BJ (cell line): ENCODE data around the gene RRP12. TPM values are rescaled to one million over a fixed set of nuclear protein-coding genes. Genes with fewer than 3 reads are reported as not detected.

Experiments used
- CTCF ChIA-PET: fragments of 350-600 bp; formaldehyde crosslinking; extraction: SDS; loops from one replicate; lab custom pipeline; 2021; ENCODE audit warnings: antibody characterized with exemption, inconsistent platforms; lab: Yijun Ruan, JAX
- POLR2A ChIA-PET: fragments of 300-600 bp; sonication (Branson Sonifier 250); formaldehyde crosslinking; extraction: SDS; loops from one replicate; lab custom pipeline; 2021; ENCODE audit warnings: antibody characterized with exemption; lab: Charles Lee
- DNase-seq: peaks from one replicate; pipeline ENCODE4 v3.0.0-alpha.2; 2011; ENCODE audit warnings: low read depth
- H3K27me3 ChIP-seq: 2 replicates; pipeline ENCODE4 v1.6.0; 2011; ENCODE audit warnings: low read length; ENCODE audit not compliant: control insufficient read depth, insufficient read depth
- H3K36me3 ChIP-seq: 2 replicates; pipeline ENCODE4 v1.5.1; 2011; ENCODE audit warnings: low read length; ENCODE audit not compliant: control insufficient read depth, insufficient read depth
- H3K4me3 ChIP-seq: 2 replicates; pipeline ENCODE4 v1.5.1; 2011; ENCODE audit warnings: low read depth, mild to moderate bottlenecking, control low read depth, low read length
- polyA minus RNA-seq: library from RNA; depleted of rRNA, polyadenylated mRNA; stranded (reverse); fragments of >200 nt; gene quantifications from 2 replicates; pipeline ENCODE4 v1.2.3, GENCODE V29; 2011; rRNA and poly(A)+ RNA removed
- polyA plus RNA-seq: library from polyadenylated mRNA; depleted of rRNA; stranded (reverse); fragments of >200 nt; gene quantifications from 2 replicates; pipeline ENCODE4 v1.2.3, GENCODE V29; 2011; rRNA removed
- TF ChIP-seq, protein P1 (sequence below): IDR thresholded peaks from 2 replicates; pipeline ENCODE4 v1.5.1; 2011; ENCODE audit warnings: low read depth, mild to moderate bottlenecking, control low read depth, inconsistent platforms, low read length, moderate library complexity; ENCODE audit not compliant: insufficient read depth

The RRP12 gene, protein sequence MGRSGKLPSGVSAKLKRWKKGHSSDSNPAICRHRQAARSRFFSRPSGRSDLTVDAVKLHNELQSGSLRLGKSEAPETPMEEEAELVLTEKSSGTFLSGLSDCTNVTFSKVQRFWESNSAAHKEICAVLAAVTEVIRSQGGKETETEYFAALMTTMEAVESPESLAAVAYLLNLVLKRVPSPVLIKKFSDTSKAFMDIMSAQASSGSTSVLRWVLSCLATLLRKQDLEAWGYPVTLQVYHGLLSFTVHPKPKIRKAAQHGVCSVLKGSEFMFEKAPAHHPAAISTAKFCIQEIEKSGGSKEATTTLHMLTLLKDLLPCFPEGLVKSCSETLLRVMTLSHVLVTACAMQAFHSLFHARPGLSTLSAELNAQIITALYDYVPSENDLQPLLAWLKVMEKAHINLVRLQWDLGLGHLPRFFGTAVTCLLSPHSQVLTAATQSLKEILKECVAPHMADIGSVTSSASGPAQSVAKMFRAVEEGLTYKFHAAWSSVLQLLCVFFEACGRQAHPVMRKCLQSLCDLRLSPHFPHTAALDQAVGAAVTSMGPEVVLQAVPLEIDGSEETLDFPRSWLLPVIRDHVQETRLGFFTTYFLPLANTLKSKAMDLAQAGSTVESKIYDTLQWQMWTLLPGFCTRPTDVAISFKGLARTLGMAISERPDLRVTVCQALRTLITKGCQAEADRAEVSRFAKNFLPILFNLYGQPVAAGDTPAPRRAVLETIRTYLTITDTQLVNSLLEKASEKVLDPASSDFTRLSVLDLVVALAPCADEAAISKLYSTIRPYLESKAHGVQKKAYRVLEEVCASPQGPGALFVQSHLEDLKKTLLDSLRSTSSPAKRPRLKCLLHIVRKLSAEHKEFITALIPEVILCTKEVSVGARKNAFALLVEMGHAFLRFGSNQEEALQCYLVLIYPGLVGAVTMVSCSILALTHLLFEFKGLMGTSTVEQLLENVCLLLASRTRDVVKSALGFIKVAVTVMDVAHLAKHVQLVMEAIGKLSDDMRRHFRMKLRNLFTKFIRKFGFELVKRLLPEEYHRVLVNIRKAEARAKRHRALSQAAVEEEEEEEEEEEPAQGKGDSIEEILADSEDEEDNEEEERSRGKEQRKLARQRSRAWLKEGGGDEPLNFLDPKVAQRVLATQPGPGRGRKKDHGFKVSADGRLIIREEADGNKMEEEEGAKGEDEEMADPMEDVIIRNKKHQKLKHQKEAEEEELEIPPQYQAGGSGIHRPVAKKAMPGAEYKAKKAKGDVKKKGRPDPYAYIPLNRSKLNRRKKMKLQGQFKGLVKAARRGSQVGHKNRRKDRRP (N-terminal part only)
- polyA plus RNA-seq, result 9.3 and 16.3 TPM in 2 replicates
- polyA minus RNA-seq, result 15.4 and 21.1 TPM in 2 replicates

DNA sequence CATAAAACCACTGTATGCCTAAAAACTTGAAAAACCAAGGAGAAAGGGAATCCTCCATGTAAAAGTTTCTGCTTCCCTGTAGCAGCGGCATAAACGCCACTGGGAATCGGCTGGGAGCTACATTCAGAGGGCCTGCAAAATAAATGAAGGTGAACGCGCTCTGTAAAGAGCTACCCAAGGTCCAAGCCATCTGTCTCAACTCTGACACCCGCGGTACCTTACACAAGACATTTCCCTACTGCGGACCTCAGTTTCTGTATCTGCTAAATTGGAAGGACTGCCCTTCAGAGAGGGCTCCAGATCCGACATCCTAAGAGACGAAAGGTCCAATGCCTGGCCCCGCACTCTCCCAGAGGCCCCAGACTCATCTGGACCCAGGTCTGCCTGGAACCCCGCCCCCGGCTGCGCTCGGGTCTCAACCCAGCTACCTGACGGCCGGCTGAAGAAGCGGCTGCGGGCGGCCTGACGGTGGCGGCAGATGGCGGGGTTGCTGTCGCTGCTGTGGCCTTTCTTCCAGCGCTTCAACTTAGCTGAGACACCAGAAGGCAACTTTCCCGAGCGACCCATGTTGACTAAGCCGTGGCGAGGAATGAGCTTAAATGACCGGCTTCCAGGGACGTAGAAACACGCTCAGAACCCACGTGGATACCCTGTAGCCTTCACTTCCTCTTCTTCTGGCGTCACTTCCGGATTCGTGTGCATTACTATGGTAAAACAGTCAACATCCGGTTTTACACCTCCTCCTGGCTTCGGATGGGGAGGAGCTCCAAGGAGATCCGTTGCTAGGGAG, at the start of gene RRP12:
Gene RRP12 (minus strand): TSS at position 676 of the 790 bp plus-strand sequence. CDS start 109 bp downstream, at position 567.
- Histone ChIP-seq H3K27me3 (no peaks in the 10 kb centered on the region), H3K36me3 (no peaks in the 10 kb centered on the region), H3K4me3 (peak within 1 kb of the TSS; percentile 91)
- ChIA-PET CTCF (interaction anchor here (0.7 to 2.3 kb wide), 4 partner anchors 23 to 172 kb away, joined by 3 to 10 read pairs (median 4); partner anchors contain the start of gene ANKRD2), POLR2A (no interaction called here)
- DNase-seq, result peak; percentile 91
- TF ChIP-seq, protein P1, sequence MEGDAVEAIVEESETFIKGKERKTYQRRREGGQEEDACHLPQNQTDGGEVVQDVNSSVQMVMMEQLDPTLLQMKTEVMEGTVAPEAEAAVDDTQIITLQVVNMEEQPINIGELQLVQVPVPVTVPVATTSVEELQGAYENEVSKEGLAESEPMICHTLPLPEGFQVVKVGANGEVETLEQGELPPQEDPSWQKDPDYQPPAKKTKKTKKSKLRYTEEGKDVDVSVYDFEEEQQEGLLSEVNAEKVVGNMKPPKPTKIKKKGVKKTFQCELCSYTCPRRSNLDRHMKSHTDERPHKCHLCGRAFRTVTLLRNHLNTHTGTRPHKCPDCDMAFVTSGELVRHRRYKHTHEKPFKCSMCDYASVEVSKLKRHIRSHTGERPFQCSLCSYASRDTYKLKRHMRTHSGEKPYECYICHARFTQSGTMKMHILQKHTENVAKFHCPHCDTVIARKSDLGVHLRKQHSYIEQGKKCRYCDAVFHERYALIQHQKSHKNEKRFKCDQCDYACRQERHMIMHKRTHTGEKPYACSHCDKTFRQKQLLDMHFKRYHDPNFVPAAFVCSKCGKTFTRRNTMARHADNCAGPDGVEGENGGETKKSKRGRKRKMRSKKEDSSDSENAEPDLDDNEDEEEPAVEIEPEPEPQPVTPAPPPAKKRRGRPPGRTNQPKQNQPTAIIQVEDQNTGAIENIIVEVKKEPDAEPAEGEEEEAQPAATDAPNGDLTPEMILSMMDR, result peak; percentile 23; the same call in 1 of the 2 replicates

DNA sequence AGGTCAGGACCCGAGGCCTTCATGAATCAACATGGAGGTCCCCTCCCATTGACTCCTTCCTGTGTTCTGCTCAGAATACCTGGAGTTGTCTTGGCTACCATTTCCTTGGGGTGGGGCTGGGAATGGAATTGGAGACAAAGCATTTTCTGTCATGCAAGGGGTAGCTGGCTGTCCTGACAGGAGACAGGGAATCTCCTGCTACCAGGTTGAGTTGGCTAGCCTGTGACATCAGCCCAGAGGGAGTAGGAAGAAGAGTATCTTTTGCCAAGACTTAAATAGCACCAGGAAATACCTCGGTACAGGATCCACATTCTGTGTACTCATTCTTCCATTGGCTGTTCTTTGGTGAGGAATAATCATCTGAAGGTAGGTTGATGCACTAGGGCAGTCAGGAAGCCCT, 49.7 kb upstream of the RRP12 start:
- POLR2A ChIA-PET, result no interaction called here
- no peak for DNase-seq
- CTCF ChIA-PET, result interaction anchor here (1.0 to 1.3 kb wide), 2 partner anchors 10 to 14 kb away, joined by 3 read pairs; no protein-coding TSS in a partner anchor
- no peaks in the 10 kb centered on the region for H3K27me3 ChIP-seq
- TF ChIP-seq, protein P1, result no peak
- no peak overlapping the region for H3K4me3 ChIP-seq
- H3K36me3 ChIP-seq, result peaks cover 29% of the 10 kb centered on the region

DNA sequence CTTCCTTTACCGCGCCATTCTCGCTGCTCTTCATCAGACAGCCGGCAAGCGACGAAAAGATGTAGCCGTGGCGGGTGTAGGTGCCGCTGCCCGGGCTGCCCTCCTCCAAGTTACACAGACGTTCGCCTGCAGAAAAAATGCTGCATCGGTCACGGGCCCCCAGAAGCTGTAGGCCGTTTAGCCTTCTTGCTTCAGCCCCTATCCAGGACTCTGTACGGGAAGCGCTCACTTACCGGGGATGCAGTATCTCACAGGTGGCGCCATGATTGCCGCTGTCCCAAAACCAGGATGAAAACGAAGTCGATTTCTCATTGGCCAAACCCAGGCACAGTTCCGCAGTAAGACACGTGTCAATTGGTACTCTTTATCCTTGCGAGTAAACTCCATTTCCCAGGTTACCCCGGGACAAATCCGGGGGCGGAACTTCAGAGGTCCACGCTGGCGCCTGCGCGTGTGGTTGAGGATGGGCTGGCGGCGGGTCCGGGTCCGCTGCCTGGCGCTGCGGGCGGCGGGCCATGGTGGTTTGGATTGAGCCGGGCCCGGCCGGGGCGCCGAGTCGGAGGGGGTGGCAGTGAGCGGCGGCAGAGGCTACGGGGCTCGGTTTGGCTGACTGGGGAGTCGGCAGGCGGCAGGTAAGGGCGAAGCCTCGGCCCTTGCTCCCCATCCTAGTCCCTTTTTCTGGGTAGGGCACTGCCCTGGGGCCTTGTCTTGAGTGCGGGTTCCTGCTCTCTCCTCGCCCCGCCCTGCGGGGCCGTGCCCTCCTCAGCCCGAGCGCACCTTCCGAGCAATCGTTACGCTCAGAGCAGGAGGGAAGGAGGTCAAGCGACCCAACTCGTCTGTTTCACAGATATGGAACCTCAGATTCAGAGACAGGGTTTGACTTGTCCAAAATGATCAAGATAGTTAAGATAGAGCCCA, 44.8 kb upstream of the RRP12 start, which contains the start of the genes EXOSC1 and ZDHHC16:
Gene EXOSC1 (minus strand): TSS at position 285 of the 918 bp plus-strand sequence. CDS start 21 bp downstream, at position 264.
Gene ZDHHC16 (plus strand): TSS at position 454 of the 918 bp plus-strand sequence. CDS start 5,501 bp downstream, outside the sequence.
- Histone ChIP-seq H3K36me3 (no peaks in the 10 kb centered on the region; the same call in 1 of the 2 replicates), H3K27me3 (no peaks in the 10 kb centered on the region), H3K4me3 (peak within 1 kb of the TSS; percentile 77)
- ChIA-PET POLR2A (no interaction called here), CTCF (interaction anchor here (1.6 kb wide), 1 partner anchor 12 kb away, joined by 4 read pairs; no protein-coding TSS in a partner anchor)
- peak; percentile 90 for DNase-seq
- TF ChIP-seq, protein P1, result peak; percentile 30; the same call in 1 of the 2 replicates
